H1 (cell line): ENCODE results near the gene DENND1A. TPM values are rescaled to one million over a fixed set of nuclear protein-coding genes. Genes with fewer than 3 reads are reported as not detected.

Experiments used
- CBX8 ChIP-seq: fragments of 300-800, 300-1000 bp; sonication (generic); IDR thresholded peaks from 2 replicates; pipeline ENCODE4 v1.7.1; 2016; ENCODE audit warnings: low read depth, low read length, borderline replicate concordance
- CHD7 ChIP-seq: fragments of 300-600 bp; sonication (generic); IDR thresholded peaks from 2 replicates; pipeline ENCODE4 v1.7.1; 2012; ENCODE audit warnings: low read length, moderate library complexity, mild to moderate bottlenecking, inconsistent platforms; ENCODE audit not compliant: insufficient replicate concordance
- GABPA ChIP-seq: IDR thresholded peaks from 2 replicates; pipeline ENCODE4 v1.6.1; 2011; ENCODE audit warnings: mild to moderate bottlenecking, low read length, moderate library complexity, borderline replicate concordance; ENCODE audit not compliant: insufficient read depth
- JUND ChIP-seq: IDR thresholded peaks from 2 replicates; pipeline ENCODE4 v1.6.1; 2011; ENCODE audit warnings: mild to moderate bottlenecking, improper control_type of control experiment, low read length
- POLR2AphosphoS5 ChIP-seq: IDR thresholded peaks from 2 replicates; pipeline ENCODE4 v1.6.1; 2011; ENCODE audit warnings: low read depth, low read length
- SIX5 ChIP-seq: IDR thresholded peaks from 2 replicates; pipeline ENCODE4 v1.6.1; 2011; ENCODE audit warnings: mild to moderate bottlenecking, low read depth, low read length
- SRF ChIP-seq: IDR thresholded peaks from 2 replicates; pipeline ENCODE4 v1.6.1; 2011; ENCODE audit warnings: mild to moderate bottlenecking, low read depth, low read length, moderate library complexity
- TAF1 ChIP-seq: IDR thresholded peaks from 2 replicates; pipeline ENCODE4 v1.6.1; 2011; ENCODE audit warnings: mild to moderate bottlenecking, low read depth, low read length
- TAF7 ChIP-seq: optimal IDR thresholded peaks from 2 replicates; pipeline ENCODE3; 2011; ENCODE audit warnings: low read depth, mild to moderate bottlenecking, inconsistent platforms, low read length, moderate library complexity, borderline replicate concordance
- TBP ChIP-seq: IDR thresholded peaks from 2 replicates; pipeline ENCODE4 v1.6.1; 2011; ENCODE audit warnings: low read depth, low read length, improper control_type of control experiment
- polyA plus RNA-seq, 7 experiments: library from polyadenylated mRNA; depleted of rRNA in 3 of 7; stranded (reverse) in 5 of 7; unstranded in 2 of 7; fragments of >200 nt in 5 of 7; fragments of 200-250 nt in 2 of 7; gene quantifications; 1 replicate in 5 of 7; 2 replicates in 1 of 7; 4 replicates in 1 of 7; pipeline versions ENCODE4 v1.2.1 to v1.2.3, GENCODE V29; 2011 to 2013; ENCODE audit warnings: missing spikeins in 2 of 7, mixed read lengths in 2 of 7
- total RNA-seq: library from RNA; stranded (reverse); fragmentation: NEBNext Ultra II Directional; extraction: Animal tissue kit (Norgen Biotek cat#: 25700); gene quantifications from 2 replicates; pipeline ENCODE4 v1.2.1, GENCODE V29; 2021

DENND1A gene
- total and polyA plus RNA-seq, 2 of the 8 experiments (the other 6 are each of a cell fraction or from before 2014, with no cell fraction given), result 24.1 to 26.4 TPM

GRCh38 chr9:123344192-123344949, 585.6 kb downstream of the DENND1A start (continued):
- no peak for TF ChIP-seq CHD7
- TF ChIP-seq SIX5, result no peak
- no peak for TF ChIP-seq JUND
- no peak for TF ChIP-seq CBX8
- no peak for TF ChIP-seq TAF7
- no peak for TF ChIP-seq TBP
- TF ChIP-seq POLR2AphosphoS5, result no peak
- TF ChIP-seq TAF1, result no peak
- no peak for TF ChIP-seq SRF
- no peak for TF ChIP-seq GABPA
